SK-N-SH (cell line): ENCODE measurements around the gene PCDHGA1.

ENCODE experiments used
- CTCF ChIP-seq: fragments of 200-600 bp; sonication (generic); IDR thresholded peaks from 2 replicates; pipeline ENCODE4 v1.6.1; 2017; ENCODE audit warnings: antibody characterized with exemption, mild to moderate bottlenecking, moderate library complexity
- FOXM1 ChIP-seq: IDR thresholded peaks from 2 replicates; pipeline ENCODE4 v1.4.0; 2012; ENCODE audit warnings: low read depth, mild to moderate bottlenecking
- GABPA ChIP-seq: IDR thresholded peaks from 2 replicates; pipeline ENCODE4 v1.4.0; 2012; ENCODE audit warnings: low read depth, mild to moderate bottlenecking
- NFIC ChIP-seq: IDR thresholded peaks from 2 replicates; pipeline ENCODE4 v1.4.0; 2012; ENCODE audit warnings: borderline replicate concordance
- POLR2AphosphoS5 ChIP-seq: IDR thresholded peaks from 2 replicates; pipeline ENCODE4 v1.6.1; 2012; ENCODE audit warnings: low read depth, low read length
- SMC3 ChIP-seq: IDR thresholded peaks from 2 replicates; pipeline ENCODE4 v1.6.1; 2012; ENCODE audit warnings: low read depth, low read length, improper control_type of control experiment
- USF2 ChIP-seq: fragments of 150-350 bp; IDR thresholded peaks from 2 replicates; pipeline ENCODE4 v1.6.1; 2017; ENCODE audit warnings: antibody characterized with exemption, low read length, low read depth, borderline replicate concordance
- ZBTB33 ChIP-seq: IDR thresholded peaks from 2 replicates; pipeline ENCODE4 v1.4.0; 2012; ENCODE audit warnings: low read depth, borderline replicate concordance

- TF ChIP-seq CTCF (no peak), POLR2AphosphoS5 (no peak), USF2 (no peak), ZBTB33 (no peak), SMC3 (no peak), GABPA (no peak), NFIC (no peak), FOXM1 (no peak)
Observed at GRCh38 chr5:141491323-141492167, 161.2 kb downstream of the PCDHGA1 start.
